HG03575 (cell line): ENCODE data around the gene SLC27A6.
"Not testable (repeated sequence)": the region's sequence is repeated elsewhere in the genome, so short reads cannot be mapped to it uniquely, and the experiment has no call there.

Experiments used
- ATAC-seq: cut with Tn5 transposase; IDR thresholded peaks from one replicate; pipeline ENCODE4 v1.9.1; 2021; ENCODE audit not compliant: unreplicated experiment, insufficient number of reproducible peaks, low FRiP score; ENCODE audit errors: extremely low read depth

Gene SLC27A6

GRCh38 chr5:128984480-128984879 is 19.2 kb downstream of the SLC27A6 start:
- no peak for ATAC-seq

GRCh38 chr5:128988476-128988875 is 23.2 kb downstream of the SLC27A6 start:
- ATAC-seq = no peak

- no peak for ATAC-seq
These were observed 36.7 kb downstream of the SLC27A6 start for GRCh38 chr5:129001841-129002526.

- no peak for ATAC-seq
These were observed 37.2 kb downstream of the SLC27A6 start for GRCh38 chr5:129002527-129002842.

- no peak for ATAC-seq
These were observed 37.9 kb downstream of the SLC27A6 start for GRCh38 chr5:129003232-129003631.

- no peak for ATAC-seq
These were observed 48.9 kb downstream of the SLC27A6 start for GRCh38 chr5:129014185-129014584.

GRCh38 chr5:129018837-129019236 is 53.5 kb downstream of the SLC27A6 start:
- ATAC-seq = no peak

GRCh38 chr5:129019401-129019908 is 54.2 kb downstream of the SLC27A6 start:
- ATAC-seq = no peak

GRCh38 chr5:129020683-129021082 is 55.4 kb downstream of the SLC27A6 start:
- ATAC-seq = no peak

GRCh38 chr5:129021744-129022143 is 56.5 kb downstream of the SLC27A6 start:
- ATAC-seq = no peak

GRCh38 chr5:129022599-129022998 is 57.3 kb downstream of the SLC27A6 start:
- no peak for ATAC-seq

GRCh38 chr5:129027260-129027659 is 62.0 kb downstream of the SLC27A6 start:
- ATAC-seq = no peak

GRCh38 chr5:129031886-129032683 is 66.8 kb downstream of the SLC27A6 start:
- ATAC-seq = no peak

GRCh38 chr5:129036257-129036656 is 71.0 kb downstream of the SLC27A6 start:
- not testable (repeated sequence) for ATAC-seq

GRCh38 chr5:129041196-129041881 is 76.1 kb downstream of the SLC27A6 start:
- no peak for ATAC-seq

- no peak for ATAC-seq
These were observed 77.0 kb downstream of the SLC27A6 start for GRCh38 chr5:129042306-129042705.

GRCh38 chr5:129043894-129044293 is 78.6 kb downstream of the SLC27A6 start:
- ATAC-seq = no peak

GRCh38 chr5:129046151-129046550 is 80.9 kb downstream of the SLC27A6 start:
- ATAC-seq = no peak

- no peak for ATAC-seq
These were observed 83.2 kb downstream of the SLC27A6 start for GRCh38 chr5:129048509-129048908.
